ENCODE measurements around the gene MAPKAPK3.
A peak's percentile ranks its signal among the peaks of the same experiment; 100 is the strongest.

Gene MAPKAPK3

GRCh38 chr3:50617096-50617791 lies at the start of gene MAPKAPK3:
TSS of gene MAPKAPK3 (plus strand) at chr3:50617151. CDS start at chr3:50617566, 415 bp downstream.
- DNase-seq: peak; percentile 3

GRCh38 chr3:50567386-50568167 lies 49.4 kb upstream of the MAPKAPK3 start, which contains the start of gene C3orf18:
TSS of gene C3orf18 (minus strand) at chr3:50567747. CDS start at chr3:50565699, 2,048 bp downstream.
- DNase-seq: peak; percentile 8

GRCh38 chr3:50568947-50569749 lies 47.8 kb upstream of the MAPKAPK3 start, which contains the start of gene HEMK1:
TSS of gene HEMK1 (plus strand) at chr3:50569522. CDS start at chr3:50571105, 1,583 bp downstream.
- DNase-seq: peak; percentile 75

DNA sequence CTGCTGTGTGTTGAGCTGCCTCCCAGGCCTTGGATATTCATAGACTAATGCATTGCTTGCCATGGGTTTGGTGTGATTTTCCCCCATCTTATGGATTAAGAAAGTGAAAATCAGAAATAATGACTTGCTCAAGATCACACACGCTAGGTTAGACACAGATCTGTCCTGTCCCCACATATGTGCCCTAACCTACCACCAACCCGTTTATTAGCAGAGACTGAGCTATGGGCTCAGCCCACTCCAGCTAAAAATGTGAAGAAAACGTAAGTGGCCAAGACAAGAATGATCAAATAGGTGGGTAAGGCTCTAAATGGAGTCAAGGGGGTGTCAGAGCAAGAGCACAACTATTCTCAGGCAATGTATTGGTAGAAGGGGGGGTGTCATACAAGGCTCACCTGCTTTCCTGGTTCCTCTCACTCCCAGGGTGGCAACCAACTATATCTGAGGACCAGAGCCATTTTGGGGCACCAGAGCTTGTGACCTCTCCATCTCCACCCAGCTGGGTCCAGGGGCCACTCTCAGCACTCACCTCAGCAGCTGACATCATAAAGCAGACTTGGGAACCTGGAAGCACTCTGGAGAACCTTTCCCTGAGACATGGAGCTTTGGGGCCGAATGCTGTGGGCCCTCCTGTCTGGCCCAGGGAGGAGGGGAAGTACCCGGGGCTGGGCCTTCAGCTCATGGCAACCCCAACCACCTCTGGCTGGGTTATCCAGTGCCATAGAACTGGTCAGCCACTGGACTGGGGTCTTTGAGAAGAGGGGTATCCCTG lies 46.3 kb upstream of the MAPKAPK3 start:
- DNase-seq: no peak

DNA sequence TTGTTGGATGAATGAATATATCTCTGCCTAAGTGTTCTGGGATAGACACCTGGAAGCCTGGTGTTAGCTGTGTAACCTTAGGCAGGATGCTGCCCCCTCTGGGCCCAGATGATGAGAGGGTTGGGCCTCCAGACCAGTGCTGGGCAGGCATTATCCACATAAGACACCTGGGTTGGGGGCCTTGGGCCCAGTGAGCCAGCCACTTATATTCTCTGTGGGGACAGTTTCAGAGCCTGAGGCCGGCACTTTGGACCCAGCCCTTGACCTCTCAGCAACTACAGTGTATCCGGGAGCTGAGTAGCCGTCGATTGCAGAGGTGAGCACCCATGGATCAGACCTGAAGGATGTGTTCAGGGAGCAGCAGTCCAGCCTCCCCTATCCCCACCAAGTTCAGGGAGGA lies 45.5 kb upstream of the MAPKAPK3 start:
- no peak for DNase-seq

DNA sequence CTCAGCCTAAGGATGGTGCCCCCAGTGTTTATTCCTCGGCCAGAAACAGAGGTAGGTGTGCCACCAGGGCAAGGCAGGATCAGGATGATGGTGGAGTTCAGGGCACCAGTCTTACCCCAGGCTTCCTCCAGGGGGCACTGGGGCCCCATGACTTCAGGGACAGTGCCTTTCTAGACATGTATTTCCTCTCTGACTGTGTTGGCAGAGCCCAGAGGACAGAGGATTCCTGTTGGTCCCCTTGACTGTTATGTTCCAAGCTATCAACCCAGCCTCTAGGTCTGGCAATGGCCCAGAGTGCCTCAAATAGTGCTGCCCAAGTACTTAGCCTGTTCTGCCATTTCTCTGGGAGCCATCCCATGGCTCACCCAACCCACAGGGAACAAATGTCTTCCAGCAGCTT lies 44.8 kb upstream of the MAPKAPK3 start:
- DNase-seq: no peak

- DNase-seq: no peak
These were observed 44.1 kb upstream of the MAPKAPK3 start for GRCh38 chr3:50572801-50573371.

GRCh38 chr3:50573566-50574443 lies 43.1 kb upstream of the MAPKAPK3 start:
- no peak for DNase-seq

DNA sequence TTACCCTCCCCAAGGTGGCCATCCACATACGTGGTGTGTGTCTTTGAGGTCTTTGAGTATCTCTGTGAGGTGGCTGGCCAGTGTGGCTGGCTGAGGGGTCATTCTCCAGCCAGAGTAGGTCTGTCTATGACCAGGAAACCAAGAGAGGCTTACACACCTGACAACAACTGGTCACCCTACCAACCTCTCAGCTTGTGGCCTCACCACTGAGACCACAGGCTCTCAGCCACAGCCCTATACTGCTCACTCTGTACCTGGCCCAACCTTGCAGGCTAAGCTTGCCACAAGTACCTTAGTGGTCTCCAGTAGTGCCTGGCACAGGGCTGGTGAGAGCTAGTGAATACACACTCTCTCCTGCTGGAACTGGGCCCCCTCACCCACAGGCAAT lies 42.5 kb upstream of the MAPKAPK3 start:
- no peak for DNase-seq

- DNase-seq: no peak
These were observed 41.6 kb upstream of the MAPKAPK3 start for GRCh38 chr3:50575372-50575771.

GRCh38 chr3:50577348-50577747 lies 39.6 kb upstream of the MAPKAPK3 start:
- DNase-seq: no peak

DNA sequence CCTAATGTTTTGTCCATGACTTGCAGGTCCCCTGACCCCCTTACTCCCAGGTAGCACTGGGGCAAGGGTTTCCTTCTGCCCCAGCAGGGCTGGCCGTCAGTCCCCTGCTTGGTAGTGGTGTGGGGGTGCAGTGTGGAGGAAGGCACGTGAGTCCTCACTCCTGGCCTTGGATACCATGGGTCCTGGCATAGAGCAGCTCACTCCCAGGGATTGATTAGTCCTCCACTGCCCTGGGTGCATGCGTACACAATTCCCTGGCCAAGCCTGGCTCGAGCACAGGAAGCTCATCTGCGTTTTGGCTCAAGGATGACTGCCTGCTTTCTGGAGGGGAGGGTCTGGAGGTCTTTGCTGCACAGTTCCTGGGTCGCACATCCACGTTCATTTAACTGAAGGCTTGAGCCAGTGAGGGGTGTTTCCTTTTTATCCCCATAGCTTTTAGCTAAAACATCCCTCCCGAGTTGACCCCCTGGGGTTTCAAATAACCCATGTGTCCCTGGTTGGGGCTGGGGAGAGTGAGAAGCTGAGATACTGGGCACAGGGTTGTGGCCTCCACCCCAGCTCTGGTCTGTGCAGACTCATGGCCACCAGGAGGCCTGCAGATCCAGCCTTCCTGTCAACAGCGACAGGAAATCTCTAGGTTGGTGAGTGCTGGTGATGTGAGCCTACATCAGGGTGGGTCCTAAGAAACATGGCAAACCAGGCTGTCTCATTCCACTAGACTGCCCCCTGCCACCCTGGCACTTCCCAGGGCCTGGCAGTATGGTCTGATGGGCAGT lies 36.1 kb upstream of the MAPKAPK3 start:
- DNase-seq: no peak

DNA sequence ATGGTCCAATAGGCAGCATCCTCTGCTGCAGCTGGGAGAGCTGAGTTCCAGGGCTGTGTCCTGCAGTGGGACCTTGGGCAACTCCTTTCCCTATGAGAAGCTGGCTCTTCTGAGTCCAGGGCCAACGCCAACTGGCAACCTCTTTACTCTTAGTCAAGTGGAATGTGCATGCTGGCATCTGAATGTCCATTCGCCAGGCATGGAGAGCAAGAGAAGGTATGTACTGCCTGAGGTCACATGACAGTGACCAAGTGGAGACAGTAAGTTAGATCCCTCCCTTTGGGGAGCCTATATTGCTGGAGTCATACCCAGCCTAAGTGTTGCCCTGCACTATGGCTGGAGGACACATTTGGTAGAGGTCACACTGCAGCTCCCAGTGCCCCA lies 35.5 kb upstream of the MAPKAPK3 start:
- DNase-seq: no peak

DNA sequence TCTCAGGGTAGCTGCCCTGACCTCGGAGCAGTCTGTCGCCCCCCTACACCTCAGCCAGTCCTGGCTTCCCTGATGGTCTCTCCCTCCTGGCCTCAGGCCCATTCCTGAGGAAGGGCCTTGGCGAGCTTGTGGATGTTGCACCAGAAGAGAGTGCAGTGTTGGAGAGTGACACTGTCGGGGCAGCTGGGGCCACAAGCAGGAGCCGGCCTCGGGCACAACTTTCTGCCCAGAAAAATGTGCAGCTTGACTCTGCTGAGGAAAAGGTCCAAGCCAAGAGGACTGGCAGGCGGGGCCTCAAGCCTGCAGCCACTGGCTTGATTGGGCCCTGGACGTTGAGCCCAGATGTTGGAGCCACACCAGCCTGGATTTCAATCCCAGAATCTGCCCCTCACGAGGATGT lies 34.9 kb upstream of the MAPKAPK3 start:
- DNase-seq: no peak

GRCh38 chr3:50583897-50584296 lies 33.1 kb upstream of the MAPKAPK3 start:
- DNase-seq: no peak

DNA sequence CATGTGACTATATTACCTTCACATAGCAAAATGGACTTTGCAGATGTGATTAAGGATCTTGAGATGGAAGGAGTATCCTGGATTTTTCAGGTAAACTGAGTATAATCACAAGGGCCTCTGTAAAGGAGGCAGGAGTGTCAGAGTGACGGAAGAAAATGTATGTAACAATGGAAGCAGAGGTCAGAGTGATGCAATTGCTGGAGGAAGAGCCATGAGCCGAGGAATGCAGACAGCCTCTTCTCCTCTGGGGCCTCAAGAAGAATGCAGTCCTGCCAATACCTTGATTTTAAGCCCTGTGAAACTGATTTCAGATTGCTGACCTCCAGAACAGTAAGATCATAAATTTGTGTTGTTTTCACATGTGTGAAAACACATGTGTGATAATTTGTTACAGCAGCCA lies 32.6 kb upstream of the MAPKAPK3 start:
- no peak for DNase-seq

DNA sequence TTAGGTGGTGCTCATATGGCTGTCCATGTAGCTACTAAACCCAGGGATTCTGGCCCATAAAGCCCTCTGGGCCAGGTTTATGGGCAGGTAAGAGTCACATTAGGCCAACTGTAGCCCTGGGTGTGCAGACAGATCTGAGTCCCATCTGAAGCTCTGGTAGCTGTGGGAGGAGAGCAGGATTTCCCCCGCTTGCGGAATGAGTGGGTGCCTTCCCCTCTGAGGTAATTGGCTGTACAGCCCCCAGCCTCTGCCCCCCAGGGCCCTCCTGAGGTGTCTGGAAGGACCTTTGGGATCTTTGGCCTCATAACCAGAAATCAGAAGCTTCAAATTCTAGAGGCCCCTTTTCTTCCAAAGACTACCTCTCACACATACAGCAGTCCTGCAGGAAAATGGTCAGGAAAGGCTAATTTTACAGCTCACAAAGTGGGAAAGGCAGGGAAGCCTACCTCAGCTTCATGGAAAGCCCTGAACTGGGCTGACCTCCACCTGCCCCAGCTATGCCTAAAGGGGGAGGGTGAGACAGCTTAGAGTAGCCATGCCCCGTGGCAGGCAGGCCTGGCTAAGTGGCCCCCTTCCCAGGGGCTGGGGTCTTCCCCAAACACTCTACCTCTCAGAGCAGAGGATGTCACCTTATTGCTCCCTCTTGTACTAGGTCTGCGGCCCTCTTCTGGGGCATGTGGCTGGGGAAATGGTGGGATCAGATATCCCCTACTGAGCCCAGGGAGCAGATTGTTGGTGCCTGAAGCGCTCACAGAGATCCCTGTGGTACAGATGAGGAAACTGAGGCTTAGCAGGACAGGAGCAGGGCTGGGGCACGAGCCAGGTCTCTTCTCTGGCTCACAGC lies 30.8 kb upstream of the MAPKAPK3 start:
- no peak for DNase-seq

GRCh38 chr3:50586763-50587070 lies 30.2 kb upstream of the MAPKAPK3 start:
- DNase-seq: no peak

DNA sequence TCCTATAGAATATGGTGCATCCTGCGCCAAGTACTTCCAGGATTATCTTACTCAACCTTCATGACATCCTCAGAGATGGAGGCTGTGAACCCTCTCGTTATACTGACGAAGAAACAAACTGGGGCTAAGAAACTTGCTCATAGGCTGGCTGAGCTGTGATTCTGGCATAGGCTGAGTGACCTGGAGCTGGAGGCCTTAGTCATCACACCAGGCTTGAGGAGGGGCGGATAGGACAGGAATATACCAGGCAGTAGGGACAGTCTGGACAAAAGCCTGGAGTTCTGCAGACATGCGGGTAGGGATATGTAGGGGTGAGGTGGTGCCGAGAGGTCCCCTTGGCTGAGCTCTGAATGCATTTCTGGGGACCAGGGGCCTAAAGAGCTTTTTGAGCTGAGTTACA lies 29.6 kb upstream of the MAPKAPK3 start:
- DNase-seq: no peak

All from NCI-H748 treated with DMSO at 0.1 percent for 48 hours (cell line).